GM12878 (cell line): ENCODE measurements around the gene FAM187B. TPM values are rescaled to one million over a fixed set of nuclear protein-coding genes. Genes with fewer than 3 reads are reported as not detected.

Source experiments
- ATAC-seq: fragments of 200-7000 bp; cut with Tn5 transposase; 3 replicates; pipeline ENCODE4 v1.9.1; 2020; ENCODE audit warnings: mild to moderate bottlenecking, moderate library complexity
- BruUV-seq: library from RNA; stranded (reverse); fragments of 400-500 nt; replicated peaks from 2 replicates; lab custom pipeline; 2021; lab: Mats Ljungman, UMichigan
- CTCF ChIA-PET: fragments of 300-600 bp; sonication (Branson Sonifier 250); formaldehyde crosslinking; extraction: SDS; loops from one replicate; lab custom pipeline; 2021; ENCODE audit warnings: inconsistent platforms; lab: Yijun Ruan, JAX
- POLR2A ChIA-PET: fragments of 350-600 bp; formaldehyde crosslinking; extraction: SDS; loops from one replicate; lab custom pipeline; 2021; ENCODE audit warnings: inconsistent platforms; lab: Charles Lee
- RAD21 ChIA-PET: fragments of 300-600 bp; sonication (Branson Sonifier 250); formaldehyde crosslinking; loops from one replicate; lab custom pipeline; 2023; ENCODE audit warnings: antibody characterized with exemption; ENCODE audit not compliant: unreplicated experiment; lab: Charles Lee
- SMC1A ChIA-PET: fragments of 300-600 bp; sonication (Branson Sonifier 250); formaldehyde crosslinking; loops from one replicate; lab custom pipeline; 2023; ENCODE audit not compliant: unreplicated experiment, uncharacterized antibody; lab: Charles Lee
- DNase-seq: peaks from one replicate; pipeline ENCODE4 v3.0.0-alpha.2; 2011; ENCODE audit warnings: low read depth, low spot score
- FAIRE-seq: peaks from 3 replicates; lab custom pipeline; 2011; peaks lifted over from hg19 to GRCh38; lab: Jason Lieb, UNC
- H2AFZ ChIP-seq: 2 replicates; pipeline ENCODE4 v1.6.0; 2011; ENCODE audit warnings: low read depth, low read length, control low read depth; ENCODE audit not compliant: control insufficient read depth
- H3K27ac ChIP-seq: 2 replicates; pipeline ENCODE4 v1.5.1; 2011; ENCODE audit warnings: control low read depth; ENCODE audit not compliant: control insufficient read depth, insufficient read depth
- H3K27me3 ChIP-seq, 2 experiments: replicated peaks in 1 of 2; 2 replicates each; pipeline versions ENCODE4 v1.6.0 to v1.6.1; 2011; ENCODE audit warnings: low read length in 1 of 2; ENCODE audit not compliant: control insufficient read depth in 2 of 2, insufficient read depth in 2 of 2
- H3K36me3 ChIP-seq, 2 experiments: 2 replicates each; pipeline ENCODE4 v1.5.1; 2011; ENCODE audit warnings: low read length in 1 of 2; ENCODE audit not compliant: control insufficient read depth in 2 of 2, insufficient read depth in 2 of 2
- H3K4me1 ChIP-seq: 2 replicates; pipeline ENCODE4 v1.6.1; 2011; ENCODE audit warnings: mild to moderate bottlenecking, low read length, moderate library complexity, mixed read lengths; ENCODE audit not compliant: control insufficient read depth, insufficient read depth
- H3K4me2 ChIP-seq: 2 replicates; pipeline ENCODE4 v1.6.0; 2011; ENCODE audit warnings: control low read depth; ENCODE audit not compliant: control insufficient read depth, insufficient read depth
- H3K4me3 ChIP-seq: fragments of 200-600 bp; sonication (generic); 2 replicates; pipeline ENCODE4 v1.5.1; 2016
- H3K79me2 ChIP-seq: 2 replicates; pipeline ENCODE4 v1.6.0; 2011; ENCODE audit warnings: low read length; ENCODE audit not compliant: control insufficient read depth, insufficient read depth
- H3K9ac ChIP-seq: 2 replicates; pipeline ENCODE4 v1.8.0; 2011; ENCODE audit warnings: low read length, control low read depth, mixed read lengths; ENCODE audit not compliant: control insufficient read depth, insufficient read depth
- H3K9me3 ChIP-seq: replicated peaks from 3 replicates; pipeline ENCODE4 v1.5.1; 2011; ENCODE audit warnings: mild to moderate bottlenecking, low read length; ENCODE audit not compliant: control insufficient read depth, insufficient read depth
- H4K20me1 ChIP-seq: 2 replicates; pipeline ENCODE4 v1.6.0; 2011; ENCODE audit not compliant: control insufficient read depth, insufficient read depth
- CBFB ChIP-seq: IDR thresholded peaks from 2 replicates; pipeline ENCODE4 v1.6.1; 2016; ENCODE audit warnings: antibody characterized with exemption, low read depth
- GATAD2B ChIP-seq: fragments of 450-650 bp; conservative IDR thresholded peaks from 2 replicates; pipeline ENCODE4 v1.6.1; 2017; ENCODE audit warnings: low read depth, mild to moderate bottlenecking, moderate library complexity
- RFX5 ChIP-seq: IDR thresholded peaks from 2 replicates; pipeline ENCODE4 v1.6.1; 2011; ENCODE audit warnings: low read depth, low read length, improper control_type of control experiment
- TCF7 ChIP-seq: IDR thresholded peaks from 2 replicates; pipeline ENCODE4 v1.6.1; 2014; ENCODE audit warnings: antibody characterized with exemption, borderline replicate concordance
- YY1 ChIP-seq: IDR thresholded peaks from 2 replicates; pipeline ENCODE4 v1.6.1; 2011; ENCODE audit warnings: low read depth, mild to moderate bottlenecking, low read length
- ZNF384 ChIP-seq: IDR thresholded peaks from 2 replicates; pipeline ENCODE4 v1.6.1; 2012; ENCODE audit warnings: low read depth, mild to moderate bottlenecking, low read length, improper control_type of control experiment, borderline replicate concordance
- WGBS: methylation state at CpG from one replicate; pipeline ENCODE4 v1.1.6; 2016; ENCODE audit warnings: low lambda C conversion rate; ENCODE audit not compliant: insufficient replicate concordance, insufficient coverage; ENCODE audit errors: missing lambda C conversion rate; 5-methylcytosine and 5-hydroxymethylcytosine counted together
- in situ Hi-C: fragments of 300-500 bp; cut with MboI; formaldehyde crosslinking; loops from 9 replicates; pipeline ENCODE4 v1.14.3; 2018; ENCODE audit warnings: mixed read lengths
- intact Hi-C: fragments of 100-400 bp; cut with micrococcal nuclease; formaldehyde crosslinking; loops from one replicate; pipeline ENCODE4 v1.14.2; 2022; ENCODE audit not compliant: unreplicated experiment
- polyA plus RNA-seq, 11 experiments: library from polyadenylated mRNA; depleted of rRNA in 4 of 11; unstranded in 6 of 11; stranded (reverse) in 5 of 11; fragments of >200 nt; fragmentation: Nextera tagmentation in 4 of 11; fragmentation: Illumina TruSeq in 1 of 11; extraction: Ambion mirVana in 4 of 11; extraction: Trizol in 1 of 11; gene quantifications; 1 replicate in 1 of 11; 2 replicates in 10 of 11; pipeline versions ENCODE4 v1.2.1 to v1.2.3, GENCODE V29; 2011 to 2016; ENCODE audit warnings: inconsistent platforms in 2 of 11, missing spikeins in 2 of 11, low read depth in 1 of 11
- total RNA-seq, 4 experiments: library from RNA; depleted of rRNA in 3 of 4; stranded (reverse); fragments of >200 nt in 3 of 4; fragmentation: Illumina TruSeq in 1 of 4; extraction: Trizol in 1 of 4; gene quantifications; 2 replicates each; pipeline versions ENCODE4 v1.2.1 to v1.2.3, GENCODE V29; 2013 to 2021
- TF ChIP-seq, protein P1 (sequence below): fragments of 450-650 bp; IDR thresholded peaks from 2 replicates; pipeline ENCODE4 v1.6.1; 2017; ENCODE audit warnings: mild to moderate bottlenecking, moderate library complexity

Gene FAM187B
- total and polyA plus RNA-seq, 10 of the 15 experiments (the other 5 are each of a cell fraction or from before 2014, with no cell fraction given): 0.05 TPM; not detected in 9

DNA sequence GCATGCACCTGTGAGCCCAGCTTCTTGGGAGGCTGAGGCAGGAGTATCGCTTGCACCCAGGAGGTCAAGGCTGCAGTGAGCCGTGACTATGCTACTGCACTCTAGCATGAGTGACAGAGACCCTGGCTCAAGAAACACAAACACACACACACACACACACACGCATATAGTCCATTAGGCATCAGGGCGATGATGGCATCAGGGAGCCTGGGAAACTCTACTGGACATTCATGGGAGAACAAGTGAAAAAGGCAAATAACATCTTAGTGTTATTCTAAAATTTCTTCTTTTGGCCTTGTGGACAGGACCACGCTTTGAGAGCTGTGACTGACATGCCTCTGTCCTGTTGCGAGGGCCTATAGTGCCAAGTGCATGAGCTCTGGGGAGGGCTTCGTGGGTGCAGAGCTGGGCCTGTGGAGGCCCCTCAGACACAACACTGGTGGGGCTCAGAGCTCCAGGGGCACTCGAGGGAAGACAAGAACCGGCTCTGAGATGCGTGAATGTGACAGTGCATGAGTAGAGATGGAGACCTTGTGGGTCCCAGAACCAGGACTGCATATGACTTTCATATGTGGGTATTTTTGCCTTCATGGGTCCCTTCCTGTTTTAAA, 32.3 kb upstream of the FAM187B start:
- H3K9ac ChIP-seq: no peak overlapping the region
- BruUV-seq: no TSS peak
- RAD21 ChIA-PET: interaction anchor here (0.6 to 1.1 kb wide), 2 partner anchors 10 to 119 kb away, joined by 3 to 4 read pairs; no protein-coding TSS in a partner anchor

More for the DNA sequence above, 32.3 kb upstream of the FAM187B start:
- in situ Hi-C loops (no loop called here), intact Hi-C loops (loop anchor here (10.0 kb wide), 1 partner anchor 234 kb away; the partner anchor contains the start of gene KRTDAP)
- DNase-seq (no peak), FAIRE-seq (no peak), ATAC-seq (no peak)
- WGBS: 82% methylated on average over 10 of the region's 10 CpGs
- Histone ChIP-seq H3K4me2 (no peak overlapping the region), H3K36me3 (peaks cover 7 to 8% of the 10 kb centered on the region in 2 experiments; a peak in 3 of 4 replicates), H3K4me1 (no peaks in the 10 kb centered on the region), H3K9me3 (no peaks in the 10 kb centered on the region), H3K79me2 (no peaks in the 10 kb centered on the region; the same call in 1 of the 2 replicates), H3K27ac (no peak overlapping the region), H2AFZ (no peak overlapping the region), H3K4me3 (no peak overlapping the region), H3K27me3 (no peaks in the 10 kb centered on the region), H4K20me1 (no peaks in the 10 kb centered on the region)
- CTCF ChIA-PET: no interaction called here
- TF ChIP-seq YY1 (no peak), GATAD2B (no peak), RFX5 (no peak), ZNF384 (no peak), CBFB (no peak), TCF7 (no peak)
- TF ChIP-seq, protein P1, sequence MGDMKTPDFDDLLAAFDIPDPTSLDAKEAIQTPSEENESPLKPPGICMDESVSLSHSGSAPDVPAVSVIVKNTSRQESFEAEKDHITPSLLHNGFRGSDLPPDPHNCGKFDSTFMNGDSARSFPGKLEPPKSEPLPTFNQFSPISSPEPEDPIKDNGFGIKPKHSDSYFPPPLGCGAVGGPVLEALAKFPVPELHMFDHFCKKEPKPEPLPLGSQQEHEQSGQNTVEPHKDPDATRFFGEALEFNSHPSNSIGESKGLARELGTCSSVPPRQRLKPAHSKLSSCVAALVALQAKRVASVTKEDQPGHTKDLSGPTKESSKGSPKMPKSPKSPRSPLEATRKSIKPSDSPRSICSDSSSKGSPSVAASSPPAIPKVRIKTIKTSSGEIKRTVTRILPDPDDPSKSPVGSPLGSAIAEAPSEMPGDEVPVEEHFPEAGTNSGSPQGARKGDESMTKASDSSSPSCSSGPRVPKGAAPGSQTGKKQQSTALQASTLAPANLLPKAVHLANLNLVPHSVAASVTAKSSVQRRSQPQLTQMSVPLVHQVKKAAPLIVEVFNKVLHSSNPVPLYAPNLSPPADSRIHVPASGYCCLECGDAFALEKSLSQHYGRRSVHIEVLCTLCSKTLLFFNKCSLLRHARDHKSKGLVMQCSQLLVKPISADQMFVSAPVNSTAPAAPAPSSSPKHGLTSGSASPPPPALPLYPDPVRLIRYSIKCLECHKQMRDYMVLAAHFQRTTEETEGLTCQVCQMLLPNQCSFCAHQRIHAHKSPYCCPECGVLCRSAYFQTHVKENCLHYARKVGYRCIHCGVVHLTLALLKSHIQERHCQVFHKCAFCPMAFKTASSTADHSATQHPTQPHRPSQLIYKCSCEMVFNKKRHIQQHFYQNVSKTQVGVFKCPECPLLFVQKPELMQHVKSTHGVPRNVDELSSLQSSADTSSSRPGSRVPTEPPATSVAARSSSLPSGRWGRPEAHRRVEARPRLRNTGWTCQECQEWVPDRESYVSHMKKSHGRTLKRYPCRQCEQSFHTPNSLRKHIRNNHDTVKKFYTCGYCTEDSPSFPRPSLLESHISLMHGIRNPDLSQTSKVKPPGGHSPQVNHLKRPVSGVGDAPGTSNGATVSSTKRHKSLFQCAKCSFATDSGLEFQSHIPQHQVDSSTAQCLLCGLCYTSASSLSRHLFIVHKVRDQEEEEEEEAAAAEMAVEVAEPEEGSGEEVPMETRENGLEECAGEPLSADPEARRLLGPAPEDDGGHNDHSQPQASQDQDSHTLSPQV: no peak
- POLR2A ChIA-PET: no interaction called here
- SMC1A ChIA-PET: no interaction called here
